ENCODE measurements around the gene EFNA2.

DNA sequence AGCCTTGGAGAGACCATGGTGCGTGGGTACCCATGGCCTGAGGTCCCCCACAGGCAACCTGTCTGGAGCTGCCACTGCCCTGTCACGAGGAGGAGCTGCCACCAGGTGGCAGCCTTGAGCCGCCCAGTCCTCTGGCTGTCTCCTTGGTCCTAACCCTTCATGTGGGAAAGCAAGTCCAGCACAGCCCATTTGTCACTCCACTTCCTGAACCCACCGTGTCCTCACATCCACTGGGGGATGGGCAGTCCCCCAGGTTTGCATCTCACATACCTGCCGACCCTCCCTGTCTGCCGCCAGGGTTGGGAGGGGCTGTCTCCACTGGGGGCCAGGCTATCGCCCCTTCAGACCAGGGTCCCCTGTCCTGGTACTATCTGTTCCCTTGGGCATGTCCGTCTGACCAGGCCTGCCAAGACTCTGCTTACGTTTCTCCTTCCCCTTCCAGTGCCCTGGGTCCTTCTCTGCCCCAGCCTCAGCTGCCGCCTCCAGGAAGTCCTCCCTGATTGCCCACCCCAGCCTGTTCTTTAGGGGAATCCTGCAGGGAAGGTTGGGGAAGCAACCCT lies 5.8 kb upstream of the EFNA2 start:
- TF ChIP-seq, protein P1, sequence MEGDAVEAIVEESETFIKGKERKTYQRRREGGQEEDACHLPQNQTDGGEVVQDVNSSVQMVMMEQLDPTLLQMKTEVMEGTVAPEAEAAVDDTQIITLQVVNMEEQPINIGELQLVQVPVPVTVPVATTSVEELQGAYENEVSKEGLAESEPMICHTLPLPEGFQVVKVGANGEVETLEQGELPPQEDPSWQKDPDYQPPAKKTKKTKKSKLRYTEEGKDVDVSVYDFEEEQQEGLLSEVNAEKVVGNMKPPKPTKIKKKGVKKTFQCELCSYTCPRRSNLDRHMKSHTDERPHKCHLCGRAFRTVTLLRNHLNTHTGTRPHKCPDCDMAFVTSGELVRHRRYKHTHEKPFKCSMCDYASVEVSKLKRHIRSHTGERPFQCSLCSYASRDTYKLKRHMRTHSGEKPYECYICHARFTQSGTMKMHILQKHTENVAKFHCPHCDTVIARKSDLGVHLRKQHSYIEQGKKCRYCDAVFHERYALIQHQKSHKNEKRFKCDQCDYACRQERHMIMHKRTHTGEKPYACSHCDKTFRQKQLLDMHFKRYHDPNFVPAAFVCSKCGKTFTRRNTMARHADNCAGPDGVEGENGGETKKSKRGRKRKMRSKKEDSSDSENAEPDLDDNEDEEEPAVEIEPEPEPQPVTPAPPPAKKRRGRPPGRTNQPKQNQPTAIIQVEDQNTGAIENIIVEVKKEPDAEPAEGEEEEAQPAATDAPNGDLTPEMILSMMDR (IDR thresholded peaks at IDR 0.05), result peak; percentile 89 to 95 (median 93)
- no peak for TF ChIP-seq POLR2A (IDR thresholded peaks at IDR 0.05)
